ENCODE measurements around the gene GSE1. TPM values are rescaled to one million over a fixed set of nuclear protein-coding genes. Genes with fewer than 3 reads are reported as not detected.

GSE1 gene
- total and polyA plus RNA-seq, 11 donors = 18.1 to 48.4 (median 37.1) TPM

GRCh38 chr16:85637808-85638647, 24.9 kb downstream of the GSE1 start:
- Histone ChIP-seq H3K36me3 (peaks cover 0 to 16% (median 0%) of the 10 kb centered on the region in 9 donors), H3K4me3 (no peak overlapping the region), H3K4me1 (peaks cover 0 to 65% (median 19%) of the 10 kb centered on the region in 12 donors), H3K27me3 (no peaks in the 10 kb centered on the region), H3K27ac (peak overlapping the region in 3 of 12 donors; percentile 11 to 77 (median 39)), H3K9me3 (no peaks in the 10 kb centered on the region)
- no peak for DNase-seq
- 87 to 94% (median 88%) methylated on average over 30 to 37 of the region's 37 CpGs for WGBS, 4 donors
- peak in 1 of 12 donors; percentile 23 for TF ChIP-seq CTCF (IDR thresholded peaks at IDR 0.05)
- TF ChIP-seq POLR2A (IDR thresholded peaks at IDR 0.05) = no peak
- ATAC-seq = peak; percentile 16 to 56 (median 34)
- intact Hi-C loops (cut with DNase I) = no loop called here

- H3K36me3 ChIP-seq = peaks cover 0 to 15% (median 0%) of the 10 kb centered on the region in 9 donors
- peak overlapping the region in 8 of 12 donors; percentile 17 to 77 (median 48) for H3K27ac ChIP-seq
- no peak overlapping the region for H3K4me3 ChIP-seq
- no peaks in the 10 kb centered on the region for H3K27me3 ChIP-seq
- no peak for TF ChIP-seq POLR2A (IDR thresholded peaks at IDR 0.05)
- TF ChIP-seq CTCF (IDR thresholded peaks at IDR 0.05) = no peak
- 89 to 93% (median 92%) methylated on average over 5 to 26 of the region's 26 CpGs for WGBS, 4 donors
- DNase-seq (no peak), ATAC-seq (peak in 1 of 4 donors; percentile 0)
- H3K4me1 ChIP-seq = peaks cover 0 to 66% (median 24%) of the 10 kb centered on the region in 12 donors
- intact Hi-C loops (cut with DNase I) = no loop called here
- H3K9me3 ChIP-seq = no peaks in the 10 kb centered on the region
Measured at GRCh38 chr16:85638695-85639409, 25.7 kb downstream of the GSE1 start.

DNA sequence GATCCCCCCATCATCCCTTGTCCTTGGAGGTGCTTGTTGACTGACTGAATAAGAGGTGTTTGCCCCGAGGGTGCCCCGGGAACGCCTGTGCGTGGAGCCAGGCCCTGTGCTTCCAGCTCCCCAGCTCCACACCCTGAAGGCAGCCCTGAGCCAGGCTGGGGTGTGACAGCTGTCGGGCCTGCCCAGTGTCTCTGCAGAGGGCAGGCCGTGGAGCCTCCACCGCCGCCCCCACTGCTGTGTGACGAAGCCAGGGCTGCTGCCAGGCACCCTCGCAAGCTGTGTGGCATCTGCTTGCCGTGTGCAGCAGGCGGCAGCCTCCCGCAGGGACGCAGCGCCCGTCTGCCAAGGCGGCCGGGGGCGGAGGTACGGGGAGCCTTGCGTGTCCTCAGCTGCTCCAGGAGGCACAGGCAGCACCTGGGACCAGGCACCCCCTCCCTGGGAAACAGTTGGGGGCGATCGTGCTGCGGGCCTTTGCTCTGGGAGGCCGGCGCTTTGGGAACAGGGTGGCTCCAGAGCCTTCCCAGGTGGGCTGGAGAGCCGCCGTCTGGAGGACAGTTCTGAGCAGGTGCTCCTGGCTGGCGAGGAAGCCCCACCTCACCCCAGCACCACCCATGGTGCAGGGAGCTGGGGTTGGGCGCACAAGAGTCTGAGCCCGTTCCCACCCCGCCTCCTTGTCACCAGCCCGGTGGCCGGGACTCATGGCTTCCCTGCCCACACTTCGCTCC, 26.6 kb downstream of the GSE1 start:
- intact Hi-C loops (cut with DNase I) = no loop called here

More for the DNA sequence above, 26.6 kb downstream of the GSE1 start:
- H3K36me3 ChIP-seq = peaks cover 0 to 6% (median 0%) of the 10 kb centered on the region in 9 donors
- H3K27ac ChIP-seq = peak overlapping the region in 8 of 12 donors; percentile 17 to 77 (median 55)
- H3K27me3 ChIP-seq = no peaks in the 10 kb centered on the region
- WGBS, 4 donors = 66 to 76% (median 72%) methylated on average over 9 to 35 of the region's 35 CpGs
- TF ChIP-seq POLR2A (IDR thresholded peaks at IDR 0.05) (no peak), CTCF (IDR thresholded peaks at IDR 0.05) (peak in 4 of 12 donors; percentile 13 to 33 (median 23))
- DNase-seq (peak; percentile 75 to 91 (median 86)), ATAC-seq (peak; percentile 86 to 91 (median 90))
- no peak overlapping the region for H3K4me3 ChIP-seq
- H3K9me3 ChIP-seq = no peaks in the 10 kb centered on the region
- peaks cover 0 to 66% (median 24%) of the 10 kb centered on the region in 12 donors for H3K4me1 ChIP-seq
